Measurements from ENCODE around the gene AGO3.

AGO3 gene

DNA sequence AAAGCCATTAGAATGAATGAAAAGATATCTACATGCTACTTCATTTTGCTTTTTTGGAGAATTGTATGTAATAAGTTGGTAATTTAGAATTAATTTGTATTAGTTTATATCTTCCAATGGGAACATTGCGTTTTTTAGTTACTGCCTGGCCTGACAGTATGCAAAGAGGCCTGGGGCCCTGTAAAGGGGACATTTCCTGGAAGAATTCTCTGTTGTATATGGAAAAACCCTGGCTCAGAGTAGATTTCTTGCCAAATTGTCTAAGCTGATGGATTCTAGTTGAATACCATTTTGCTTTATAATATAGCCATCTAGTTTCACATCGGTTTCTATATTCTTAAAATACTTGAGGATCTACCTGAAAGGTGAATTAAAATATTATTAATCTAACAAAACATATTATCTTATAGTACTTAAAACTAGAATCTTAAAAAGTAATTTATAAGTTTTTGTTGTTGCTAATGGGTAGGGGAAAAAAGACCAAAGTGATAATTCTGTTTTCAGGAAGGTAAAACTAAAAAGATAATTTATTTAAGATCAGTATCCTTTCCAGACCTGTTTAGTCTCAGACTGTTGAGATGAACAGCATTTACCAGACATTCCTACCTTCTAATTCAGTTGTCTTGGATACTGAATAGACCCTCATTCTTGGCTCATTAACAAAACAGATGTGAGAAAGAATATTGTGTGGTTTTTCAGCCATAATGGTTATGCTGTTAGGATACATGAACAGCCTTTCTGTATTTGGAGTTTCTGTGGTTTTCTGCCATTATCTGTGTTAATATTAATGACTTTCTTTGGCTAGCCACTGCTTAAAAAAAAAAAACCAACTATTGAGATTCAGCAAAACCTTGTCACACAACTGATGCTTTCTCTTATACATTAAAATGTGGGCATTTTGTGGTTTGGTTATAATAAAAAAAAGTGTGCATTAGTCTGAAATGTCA is 4.8 kb downstream of the AGO3 start:
- TF ChIP-seq, protein P1, sequence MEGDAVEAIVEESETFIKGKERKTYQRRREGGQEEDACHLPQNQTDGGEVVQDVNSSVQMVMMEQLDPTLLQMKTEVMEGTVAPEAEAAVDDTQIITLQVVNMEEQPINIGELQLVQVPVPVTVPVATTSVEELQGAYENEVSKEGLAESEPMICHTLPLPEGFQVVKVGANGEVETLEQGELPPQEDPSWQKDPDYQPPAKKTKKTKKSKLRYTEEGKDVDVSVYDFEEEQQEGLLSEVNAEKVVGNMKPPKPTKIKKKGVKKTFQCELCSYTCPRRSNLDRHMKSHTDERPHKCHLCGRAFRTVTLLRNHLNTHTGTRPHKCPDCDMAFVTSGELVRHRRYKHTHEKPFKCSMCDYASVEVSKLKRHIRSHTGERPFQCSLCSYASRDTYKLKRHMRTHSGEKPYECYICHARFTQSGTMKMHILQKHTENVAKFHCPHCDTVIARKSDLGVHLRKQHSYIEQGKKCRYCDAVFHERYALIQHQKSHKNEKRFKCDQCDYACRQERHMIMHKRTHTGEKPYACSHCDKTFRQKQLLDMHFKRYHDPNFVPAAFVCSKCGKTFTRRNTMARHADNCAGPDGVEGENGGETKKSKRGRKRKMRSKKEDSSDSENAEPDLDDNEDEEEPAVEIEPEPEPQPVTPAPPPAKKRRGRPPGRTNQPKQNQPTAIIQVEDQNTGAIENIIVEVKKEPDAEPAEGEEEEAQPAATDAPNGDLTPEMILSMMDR (IDR thresholded peaks at IDR 0.05; ENCODE audit: low read depth, low read length), result no peak
- DNase-seq (ENCODE audit: extremely low read depth, low read depth), result no peak

DNA sequence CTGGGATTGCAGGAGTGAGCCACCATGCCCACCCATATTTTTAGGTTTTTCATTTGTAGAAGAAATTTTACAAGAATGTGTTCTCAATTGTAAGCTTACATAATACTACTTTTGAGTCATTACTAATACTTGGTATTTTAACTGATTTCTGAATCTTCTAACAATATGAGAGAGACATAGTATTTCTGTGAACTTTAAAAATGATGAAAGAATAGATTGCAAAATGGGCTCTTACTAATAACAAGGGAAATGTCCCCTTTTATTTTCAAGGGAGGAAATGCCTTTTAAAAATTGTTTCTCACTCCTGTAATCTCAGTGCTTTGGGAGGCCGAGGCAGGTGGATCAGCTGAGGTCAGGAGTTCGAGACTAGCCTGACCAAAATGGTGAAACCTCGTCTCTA is 5.9 kb downstream of the AGO3 start:
- TF ChIP-seq, protein P1 (IDR thresholded peaks at IDR 0.05; ENCODE audit: low read depth, low read length), result no peak
- DNase-seq (ENCODE audit: extremely low read depth, low read depth), result no peak

GRCh38 chr1:35939484-35939883 is 8.6 kb downstream of the AGO3 start:
- TF ChIP-seq, protein P1 (IDR thresholded peaks at IDR 0.05; ENCODE audit: low read depth, low read length), result no peak
- DNase-seq (ENCODE audit: extremely low read depth, low read depth), result no peak

GRCh38 chr1:35945327-35945726 is 14.4 kb downstream of the AGO3 start:
- TF ChIP-seq, protein P1 (IDR thresholded peaks at IDR 0.05; ENCODE audit: low read depth, low read length), result no peak
- no peak for DNase-seq (ENCODE audit: extremely low read depth, low read depth)

- TF ChIP-seq, protein P1 (IDR thresholded peaks at IDR 0.05; ENCODE audit: low read depth, low read length), result no peak
- DNase-seq (ENCODE audit: extremely low read depth, low read depth), result no peak
These were observed 16.6 kb downstream of the AGO3 start for GRCh38 chr1:35947547-35947946.

DNA sequence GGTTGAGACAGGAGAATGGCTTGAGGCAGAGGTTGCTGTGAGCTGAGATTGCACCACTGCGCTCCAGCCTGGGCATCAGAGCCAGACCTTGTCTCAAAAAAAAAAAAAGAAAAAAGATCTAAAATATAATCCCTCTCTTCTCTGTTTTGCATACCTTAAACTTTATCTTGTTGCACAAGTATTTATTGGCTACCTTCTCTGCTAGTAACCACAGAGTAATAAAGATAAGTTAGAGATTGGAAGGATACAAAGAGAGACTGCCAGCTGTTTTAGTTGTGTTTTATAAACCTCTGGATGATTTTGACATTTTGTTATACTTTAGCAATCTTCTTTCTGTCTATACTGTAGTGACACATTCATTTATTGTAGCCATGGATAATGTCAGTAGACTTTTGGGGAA is 27.7 kb downstream of the AGO3 start:
- TF ChIP-seq, protein P1 (IDR thresholded peaks at IDR 0.05; ENCODE audit: low read depth, low read length), result no peak
- DNase-seq (ENCODE audit: extremely low read depth, low read depth), result no peak

GRCh38 chr1:35959304-35959703 is 28.4 kb downstream of the AGO3 start:
- TF ChIP-seq, protein P1 (IDR thresholded peaks at IDR 0.05; ENCODE audit: low read depth, low read length), result no peak
- no peak for DNase-seq (ENCODE audit: extremely low read depth, low read depth)
